SK-N-SH treated with all-trans-retinoic acid at 6 μM for 48 hours (cell line): ENCODE data around the gene APOL4.

ENCODE experiments used
- ATAC-seq: fragments of 200-7000 bp; cut with Tn5 transposase; 3 replicates; pipeline ENCODE4 v1.9.1; 2020; ENCODE audit warnings: mild to moderate bottlenecking, moderate library complexity
- ARNTL ChIP-seq: fragments of 450-650 bp; formaldehyde crosslinking; IDR thresholded peaks from 2 replicates; pipeline ENCODE4 v1.5.0; 2020; ENCODE audit warnings: low read depth, mild to moderate bottlenecking, moderate library complexity, borderline replicate concordance
- CREB5 ChIP-seq: fragments of 250-450 bp; sonication (Bioruptor Pico); IDR thresholded peaks from 2 replicates; pipeline ENCODE4 v1.5.1; 2020; ENCODE audit warnings: low read depth, mild to moderate bottlenecking, moderate library complexity
- CSDC2 ChIP-seq: fragments of 250-450 bp; sonication (Bioruptor Pico); IDR thresholded peaks from 2 replicates; pipeline ENCODE4 v1.5.0; 2020; ENCODE audit warnings: mild to moderate bottlenecking, moderate library complexity
- CSRNP3 ChIP-seq: fragments of 250-450 bp; sonication (Bioruptor Pico); IDR thresholded peaks from 2 replicates; pipeline ENCODE4 v1.5.1; 2021; ENCODE audit warnings: mild to moderate bottlenecking, moderate library complexity
- ESRRG ChIP-seq: fragments of 250-450 bp; sonication (Bioruptor Pico); IDR thresholded peaks from 2 replicates; pipeline ENCODE4 v1.6.1; 2021; ENCODE audit warnings: mild to moderate bottlenecking
- GLIS3 ChIP-seq: fragments of 250-450 bp; sonication (Bioruptor Pico); IDR thresholded peaks from 2 replicates; pipeline ENCODE4 v1.5.0; 2020; ENCODE audit warnings: mild to moderate bottlenecking, moderate library complexity
- ISL1 ChIP-seq: fragments of 250-450 bp; sonication (Bioruptor Pico); IDR thresholded peaks from 2 replicates; pipeline ENCODE4 v2.1.2; 2022; ENCODE audit warnings: mild to moderate bottlenecking, moderate library complexity
- OSR1 ChIP-seq: fragments of 250-450 bp; sonication (Bioruptor Pico); IDR thresholded peaks from 2 replicates; pipeline ENCODE4 v1.8.0; 2022; ENCODE audit warnings: moderate library complexity, mild to moderate bottlenecking, inconsistent platforms
- PATZ1 ChIP-seq: fragments of 250-450 bp; sonication (Bioruptor Pico); IDR thresholded peaks from 2 replicates; pipeline ENCODE4 v1.8.0; 2020; ENCODE audit warnings: mild to moderate bottlenecking, moderate library complexity, borderline replicate concordance
- POU6F1 ChIP-seq: fragments of 250-450 bp; sonication (Bioruptor Pico); IDR thresholded peaks from 2 replicates; pipeline ENCODE4 v1.8.0; 2021; ENCODE audit warnings: low read depth, mild to moderate bottlenecking, moderate library complexity, borderline replicate concordance
- PPARA ChIP-seq: fragments of 250-450 bp; sonication (Bioruptor Pico); IDR thresholded peaks from 2 replicates; pipeline ENCODE4 v1.5.0; 2020; ENCODE audit warnings: mild to moderate bottlenecking, borderline replicate concordance
- RARB ChIP-seq: fragments of 250-450 bp; sonication (Bioruptor Pico); IDR thresholded peaks from 2 replicates; pipeline ENCODE4 v1.8.0; 2021; ENCODE audit warnings: mild to moderate bottlenecking, moderate library complexity
- TCF4 ChIP-seq: fragments of 250-450 bp; sonication (Bioruptor Pico); IDR thresholded peaks from 2 replicates; pipeline ENCODE4 v1.8.0; 2021; ENCODE audit warnings: mild to moderate bottlenecking, moderate library complexity, borderline replicate concordance
- TOX ChIP-seq: fragments of 250-450 bp; sonication (Bioruptor Pico); IDR thresholded peaks from 2 replicates; pipeline ENCODE4 v1.8.0; 2021; ENCODE audit warnings: mild to moderate bottlenecking, moderate library complexity, borderline replicate concordance
- TSHZ2 ChIP-seq: fragments of 250-450 bp; sonication (Bioruptor Pico); IDR thresholded peaks from 2 replicates; pipeline ENCODE4 v1.5.0; 2020; ENCODE audit warnings: mild to moderate bottlenecking, moderate library complexity
- ZC3H10 ChIP-seq: fragments of 250-450 bp; sonication (Bioruptor Pico); IDR thresholded peaks from 2 replicates; pipeline ENCODE4 v1.5.1; 2021; ENCODE audit warnings: mild to moderate bottlenecking, moderate library complexity
- ZFP3 ChIP-seq: fragments of 250-450 bp; sonication (Bioruptor Pico); IDR thresholded peaks from 2 replicates; pipeline ENCODE4 v1.5.0; 2020; ENCODE audit warnings: mild to moderate bottlenecking, moderate library complexity
- ZFP30 ChIP-seq: fragments of 450-650 bp; formaldehyde crosslinking; IDR thresholded peaks from 2 replicates; pipeline ENCODE4 v1.5.0; 2022; ENCODE audit warnings: mild to moderate bottlenecking, moderate library complexity
- ZNF565 ChIP-seq: fragments of 450-650 bp; formaldehyde crosslinking; conservative IDR thresholded peaks from 2 replicates; pipeline ENCODE4 v1.5.0; 2020; ENCODE audit warnings: low read depth, mild to moderate bottlenecking, moderate library complexity

APOL4 gene

GRCh38 chr22:36221799-36222751 lies 20.5 kb upstream of the APOL4 start:
- TF ChIP-seq TSHZ2 (CRISPR knock-in tag): no peak
- no peak; the same call in 1 of the 2 replicates for TF ChIP-seq PATZ1 (CRISPR knock-in tag)
- no peak for TF ChIP-seq ZNF565 (CRISPR knock-in tag)
- TF ChIP-seq ESRRG (CRISPR knock-in tag): no peak
- TF ChIP-seq, all 23 proteins: peak for 0
- ATAC-seq: peak; percentile 83

- no peak for TF ChIP-seq ZNF565 (CRISPR knock-in tag)
- no peak for TF ChIP-seq ESRRG (CRISPR knock-in tag)
- TF ChIP-seq TOX (CRISPR knock-in tag): no peak
- TF ChIP-seq ARNTL (CRISPR knock-in tag): no peak
- TF ChIP-seq CSDC2: no peak
- TF ChIP-seq ZFP30 (CRISPR knock-in tag): no peak
- TF ChIP-seq OSR1 (CRISPR knock-in tag): no peak
- TF ChIP-seq ZC3H10 (CRISPR knock-in tag): no peak
- TF ChIP-seq CSRNP3 (CRISPR knock-in tag): no peak
- no peak for TF ChIP-seq POU6F1 (CRISPR knock-in tag)
- no peak for TF ChIP-seq TCF4 (CRISPR knock-in tag)
- no peak for TF ChIP-seq PPARA (CRISPR knock-in tag)
- no peak for TF ChIP-seq PATZ1 (CRISPR knock-in tag)
- no peak for TF ChIP-seq ZFP3 (CRISPR knock-in tag)
- no peak for TF ChIP-seq ISL1 (CRISPR knock-in tag)
- ATAC-seq: no peak
Observed at GRCh38 chr22:36220451-36220921, 18.9 kb upstream of the APOL4 start.

GRCh38 chr22:36218648-36219193 lies 17.1 kb upstream of the APOL4 start:
- no peak for ATAC-seq
- TF ChIP-seq TCF4 (CRISPR knock-in tag) (no peak), ISL1 (CRISPR knock-in tag) (no peak), CSDC2 (no peak), CREB5 (CRISPR knock-in tag) (no peak), ZNF565 (CRISPR knock-in tag) (no peak), ZC3H10 (CRISPR knock-in tag) (no peak), CSRNP3 (CRISPR knock-in tag) (no peak), PATZ1 (CRISPR knock-in tag) (no peak), GLIS3 (CRISPR knock-in tag) (no peak), ARNTL (CRISPR knock-in tag) (no peak), RARB (CRISPR knock-in tag) (no peak)
